OCI-LY7 (cell line): Measurements from ENCODE around the gene CHN2.

ENCODE experiments used
- EZH2phosphoT487 ChIP-seq: fragments of 200-600 bp; sonication (generic); IDR thresholded peaks from 2 replicates; pipeline ENCODE4 v1.6.1; 2018; ENCODE audit warnings: low read depth, borderline replicate concordance, mild to moderate bottlenecking, mixed run types, antibody characterized with exemption, low read length, moderate library complexity, mixed read lengths
- TF ChIP-seq, protein P1 (sequence below): fragments of 200-600 bp; sonication (generic); conservative IDR thresholded peaks from 2 replicates; pipeline ENCODE4 v1.5.1; 2014; ENCODE audit warnings: mild to moderate bottlenecking, antibody characterized with exemption, low read length, moderate library complexity, mixed read lengths

DNA sequence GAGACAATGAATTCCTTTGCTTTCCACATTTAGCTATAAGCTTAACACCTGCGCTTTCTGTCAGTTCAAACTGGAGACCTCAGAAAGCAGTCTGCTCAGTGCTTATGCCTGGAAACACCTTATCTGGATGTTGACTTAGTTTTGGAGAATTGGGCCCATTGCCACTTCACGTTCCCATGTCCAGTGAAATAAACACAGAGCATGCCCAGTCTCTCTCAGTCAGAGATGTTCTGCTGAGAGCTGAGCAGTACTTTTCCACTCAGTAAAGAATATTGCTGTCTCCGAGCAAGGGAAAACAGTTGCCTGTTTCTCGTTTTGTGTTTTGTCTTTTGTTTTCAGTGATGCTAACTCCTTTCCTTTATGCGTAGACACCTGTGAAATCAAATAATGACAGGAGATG, 285.9 kb downstream of the CHN2 start:
- TF ChIP-seq, protein P1, sequence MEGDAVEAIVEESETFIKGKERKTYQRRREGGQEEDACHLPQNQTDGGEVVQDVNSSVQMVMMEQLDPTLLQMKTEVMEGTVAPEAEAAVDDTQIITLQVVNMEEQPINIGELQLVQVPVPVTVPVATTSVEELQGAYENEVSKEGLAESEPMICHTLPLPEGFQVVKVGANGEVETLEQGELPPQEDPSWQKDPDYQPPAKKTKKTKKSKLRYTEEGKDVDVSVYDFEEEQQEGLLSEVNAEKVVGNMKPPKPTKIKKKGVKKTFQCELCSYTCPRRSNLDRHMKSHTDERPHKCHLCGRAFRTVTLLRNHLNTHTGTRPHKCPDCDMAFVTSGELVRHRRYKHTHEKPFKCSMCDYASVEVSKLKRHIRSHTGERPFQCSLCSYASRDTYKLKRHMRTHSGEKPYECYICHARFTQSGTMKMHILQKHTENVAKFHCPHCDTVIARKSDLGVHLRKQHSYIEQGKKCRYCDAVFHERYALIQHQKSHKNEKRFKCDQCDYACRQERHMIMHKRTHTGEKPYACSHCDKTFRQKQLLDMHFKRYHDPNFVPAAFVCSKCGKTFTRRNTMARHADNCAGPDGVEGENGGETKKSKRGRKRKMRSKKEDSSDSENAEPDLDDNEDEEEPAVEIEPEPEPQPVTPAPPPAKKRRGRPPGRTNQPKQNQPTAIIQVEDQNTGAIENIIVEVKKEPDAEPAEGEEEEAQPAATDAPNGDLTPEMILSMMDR = no peak
- no peak for TF ChIP-seq EZH2phosphoT487
